CD14-positive monocyte (primary cell): ENCODE data around the gene WDR20. TPM values are rescaled to one million over a fixed set of nuclear protein-coding genes. Genes with fewer than 3 reads are reported as not detected.

Experiments used
- DNase-seq, 3 donors: peaks; one replicate each; pipeline ENCODE4 v3.0.0-alpha.2; 2011 to 2022
- H2AFZ ChIP-seq: 2 replicates; pipeline ENCODE4 v1.6.0; 2012; ENCODE audit warnings: mild to moderate bottlenecking, low read depth, low read length, inconsistent platforms; ENCODE audit not compliant: insufficient read depth, poor library complexity, severe bottlenecking
- H3K27ac ChIP-seq, 2 donors: 1 replicate in 1 of 2; 2 replicates in 1 of 2; pipeline ENCODE4 v1.5.1; 2012 to 2013; ENCODE audit warnings: low read length in 2 of 2, control low read depth in 1 of 2, inconsistent platforms in 1 of 2, low read depth in 1 of 2, mild to moderate bottlenecking in 1 of 2
- H3K27me3 ChIP-seq, 2 donors: one replicate each; pipeline versions ENCODE4 v1.6.0 to v1.6.1; 2011 to 2013; ENCODE audit warnings: low read length in 2 of 2; ENCODE audit not compliant: control insufficient read depth in 2 of 2, insufficient read depth in 2 of 2
- H3K36me3 ChIP-seq, 2 donors: replicated peaks in 1 of 2; 1 replicate in 1 of 2; 2 replicates in 1 of 2; pipeline versions ENCODE4 v1.5.1 to v1.6.1; 2012 to 2013; ENCODE audit warnings: low read length in 2 of 2, control low read depth in 1 of 2, inconsistent platforms in 1 of 2, mild to moderate bottlenecking in 1 of 2; ENCODE audit not compliant: insufficient read depth in 2 of 2, control insufficient read depth in 1 of 2
- H3K4me1 ChIP-seq, 2 donors: 1 replicate in 1 of 2; 2 replicates in 1 of 2; pipeline versions ENCODE4 v1.5.1 to v1.6.1; 2012 to 2013; ENCODE audit warnings: low read length in 2 of 2, control low read depth in 1 of 2, inconsistent platforms in 1 of 2, mild to moderate bottlenecking in 1 of 2, moderate library complexity in 1 of 2; ENCODE audit not compliant: insufficient read depth in 2 of 2, control insufficient read depth in 1 of 2
- H3K4me2 ChIP-seq: replicated peaks from 2 replicates; pipeline ENCODE3; 2012; ENCODE audit warnings: low read length, moderate library complexity, mild to moderate bottlenecking; ENCODE audit not compliant: poor library complexity, severe bottlenecking; ENCODE audit errors: extremely low read depth
- H3K4me3 ChIP-seq, 3 experiments: fragments of 200-600 bp in 1 of 3; sonication (generic) in 1 of 3; replicated peaks in 1 of 3; 1 replicate in 2 of 3; 2 replicates in 1 of 3; pipeline ENCODE4 v1.5.1; 2011 to 2013; ENCODE audit warnings: low read length in 3 of 3, mild to moderate bottlenecking in 3 of 3, control low read depth in 2 of 3, low read depth in 2 of 3, inconsistent platforms in 1 of 3, moderate library complexity in 1 of 3
- H3K79me2 ChIP-seq: 2 replicates; pipeline ENCODE4 v1.6.0; 2012; ENCODE audit warnings: mild to moderate bottlenecking, control low read depth, inconsistent platforms, low read length, moderate library complexity; ENCODE audit not compliant: insufficient read depth
- H3K9ac ChIP-seq: 2 replicates; pipeline ENCODE4 v1.6.0; 2017; ENCODE audit warnings: low read length, mild to moderate bottlenecking; ENCODE audit not compliant: insufficient read depth, poor library complexity, severe bottlenecking
- H3K9me3 ChIP-seq, 2 donors: replicated peaks in 1 of 2; 1 replicate in 1 of 2; 2 replicates in 1 of 2; pipeline versions ENCODE4 v1.5.1 to v1.6.1; 2012 to 2013; ENCODE audit warnings: low read length in 2 of 2, control low read depth in 1 of 2; ENCODE audit not compliant: control insufficient read depth in 1 of 2, insufficient read depth in 1 of 2
- H4K20me1 ChIP-seq: 2 replicates; pipeline ENCODE4 v1.6.0; 2012; ENCODE audit warnings: mild to moderate bottlenecking, low read length, control low read depth, moderate library complexity; ENCODE audit not compliant: insufficient read depth
- H3K27ac Mint-ChIP-seq, 7 donors: one replicate each; pipeline ENCODE4 v1.8.0; 2020; ENCODE audit warnings: mild to moderate bottlenecking in 7 of 7, mixed read lengths in 7 of 7, moderate library complexity in 6 of 7, inconsistent platforms in 2 of 7
- H3K27me3 Mint-ChIP-seq, 3 donors: one replicate each; pipeline ENCODE4 v1.8.0; 2021 to 2022; ENCODE audit warnings: low read depth in 3 of 3, mild to moderate bottlenecking in 3 of 3, mixed read lengths in 3 of 3, moderate library complexity in 3 of 3, inconsistent platforms in 1 of 3
- H3K36me3 Mint-ChIP-seq, 2 donors: one replicate each; pipeline ENCODE4 v1.8.0; 2020; ENCODE audit warnings: mixed read lengths in 2 of 2, inconsistent platforms in 1 of 2, mild to moderate bottlenecking in 1 of 2
- H3K4me1 Mint-ChIP-seq: one replicate; pipeline ENCODE4 v1.8.0; 2020; ENCODE audit warnings: mild to moderate bottlenecking, mixed read lengths
- H3K4me3 Mint-ChIP-seq, 2 donors: one replicate each; pipeline ENCODE4 v1.8.0; 2020; ENCODE audit warnings: mild to moderate bottlenecking in 2 of 2, mixed read lengths in 2 of 2, moderate library complexity in 1 of 2
- H3K9me3 Mint-ChIP-seq, 7 donors: one replicate each; pipeline ENCODE4 v1.8.0; 2020 to 2022; ENCODE audit warnings: mixed read lengths in 7 of 7, mild to moderate bottlenecking in 6 of 7, moderate library complexity in 6 of 7, inconsistent platforms in 2 of 7
- WGBS: methylation state at CpG from one replicate; pipeline ENCODE4 v1.1.5; 2013; ENCODE audit warnings: missing lambda C conversion rate; ENCODE audit not compliant: insufficient coverage; 5-methylcytosine and 5-hydroxymethylcytosine counted together
- intact Hi-C, 2 donors: fragments of 100-400 bp; cut with micrococcal nuclease; formaldehyde crosslinking; loops; one replicate each; pipeline versions ENCODE4 v1.15.0 to v1.15.1; 2023
- polyA plus RNA-seq, 3 donors: library from polyadenylated mRNA; depleted of rRNA in 1 of 3; unstranded in 2 of 3; stranded (reverse) in 1 of 3; fragments of 300-500 nt in 2 of 3; fragments of >200 nt in 1 of 3; fragmentation: Illumina TruSeq in 2 of 3; gene quantifications; 1 replicate in 2 of 3; 2 replicates in 1 of 3; pipeline ENCODE4 v1.2.3, GENCODE V29; 2012 to 2021
- TF ChIP-seq, protein P1 (sequence below): fragments of 200-600 bp; IDR thresholded peaks from one replicate; pipeline ENCODE4 v1.8.0; 2022; ENCODE audit warnings: antibody characterized with exemption, mild to moderate bottlenecking

The WDR20 gene
- polyA plus RNA-seq, 3 donors = 7.4 to 13.3 (median 9.0) TPM

DNA sequence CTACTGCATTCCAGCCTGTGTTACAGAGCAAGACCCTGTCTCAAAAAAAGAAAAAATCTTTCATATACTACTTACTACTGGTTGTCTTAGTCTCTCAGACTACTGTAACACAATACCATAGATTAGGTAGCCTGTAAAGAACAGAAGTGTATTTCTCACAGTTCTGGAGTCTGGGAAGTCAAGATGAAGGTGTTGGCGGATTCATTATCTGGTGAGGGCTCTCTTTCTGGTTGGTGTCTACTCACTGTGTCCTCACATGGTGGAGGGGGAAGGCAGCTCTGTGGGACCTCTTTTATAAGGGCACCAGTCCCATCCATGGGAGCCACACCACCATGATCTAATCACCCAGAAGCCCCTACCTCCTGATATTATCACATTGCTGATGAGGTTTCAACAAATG lies 14.4 kb downstream of the WDR20 start:
- no peak overlapping the region for H3K4me3 ChIP-seq
- Mint-ChIP-seq H3K4me3 (no peak overlapping the region), H3K27me3 (peaks cover 0 to 2% (median 0%) of the 10 kb centered on the region in 3 donors), H3K36me3 (peaks cover 36 to 53% of the 10 kb centered on the region in 2 donors), H3K4me1 (peaks cover 10% of the 10 kb centered on the region), H3K9me3 (peaks cover 0 to 5% (median 2%) of the 10 kb centered on the region in 7 donors), H3K27ac (peak overlapping the region in 1 of 7 donors; percentile 23)
- H3K36me3 ChIP-seq = peaks cover 16 to 35% of the 10 kb centered on the region in 2 donors
- peaks cover 98% of the 10 kb centered on the region for H4K20me1 ChIP-seq
- WGBS = no CpG with 5 or more reads among the region's 1 CpG
- TF ChIP-seq, protein P1, sequence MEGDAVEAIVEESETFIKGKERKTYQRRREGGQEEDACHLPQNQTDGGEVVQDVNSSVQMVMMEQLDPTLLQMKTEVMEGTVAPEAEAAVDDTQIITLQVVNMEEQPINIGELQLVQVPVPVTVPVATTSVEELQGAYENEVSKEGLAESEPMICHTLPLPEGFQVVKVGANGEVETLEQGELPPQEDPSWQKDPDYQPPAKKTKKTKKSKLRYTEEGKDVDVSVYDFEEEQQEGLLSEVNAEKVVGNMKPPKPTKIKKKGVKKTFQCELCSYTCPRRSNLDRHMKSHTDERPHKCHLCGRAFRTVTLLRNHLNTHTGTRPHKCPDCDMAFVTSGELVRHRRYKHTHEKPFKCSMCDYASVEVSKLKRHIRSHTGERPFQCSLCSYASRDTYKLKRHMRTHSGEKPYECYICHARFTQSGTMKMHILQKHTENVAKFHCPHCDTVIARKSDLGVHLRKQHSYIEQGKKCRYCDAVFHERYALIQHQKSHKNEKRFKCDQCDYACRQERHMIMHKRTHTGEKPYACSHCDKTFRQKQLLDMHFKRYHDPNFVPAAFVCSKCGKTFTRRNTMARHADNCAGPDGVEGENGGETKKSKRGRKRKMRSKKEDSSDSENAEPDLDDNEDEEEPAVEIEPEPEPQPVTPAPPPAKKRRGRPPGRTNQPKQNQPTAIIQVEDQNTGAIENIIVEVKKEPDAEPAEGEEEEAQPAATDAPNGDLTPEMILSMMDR = no peak
- DNase-seq = no peak
- intact Hi-C loops = no loop called here
- no peaks in the 10 kb centered on the region for H3K27me3 ChIP-seq
- no peak overlapping the region for H3K4me2 ChIP-seq
- no peaks in the 10 kb centered on the region for H3K4me1 ChIP-seq
- H2AFZ ChIP-seq = no peak overlapping the region
- peaks cover 98% of the 10 kb centered on the region for H3K79me2 ChIP-seq
- H3K9ac ChIP-seq = no peak overlapping the region
- no peaks in the 10 kb centered on the region for H3K9me3 ChIP-seq
- H3K27ac ChIP-seq = no peak overlapping the region

GRCh38 chr14:102154821-102155549 lies 15.3 kb downstream of the WDR20 start:
- Mint-ChIP-seq H3K4me1 (peaks cover 10% of the 10 kb centered on the region), H3K4me3 (no peak overlapping the region), H3K9me3 (peaks cover 0 to 5% (median 2%) of the 10 kb centered on the region in 7 donors), H3K27ac (peak overlapping the region in 2 of 7 donors; percentile 0 to 59), H3K27me3 (peaks cover 0 to 2% (median 0%) of the 10 kb centered on the region in 3 donors), H3K36me3 (peaks cover 40 to 55% of the 10 kb centered on the region in 2 donors)
- peaks cover 98% of the 10 kb centered on the region for H3K79me2 ChIP-seq
- intact Hi-C loops = no loop called here
- H4K20me1 ChIP-seq = peaks cover 98% of the 10 kb centered on the region
- no peak overlapping the region for H3K4me3 ChIP-seq
- H3K9me3 ChIP-seq = no peaks in the 10 kb centered on the region
- no peak for DNase-seq
- no peak overlapping the region for H2AFZ ChIP-seq
- H3K36me3 ChIP-seq = peaks cover 21 to 43% of the 10 kb centered on the region in 2 donors
- H3K27me3 ChIP-seq = no peaks in the 10 kb centered on the region
- WGBS = no CpG with 5 or more reads among the region's 2 CpGs
- TF ChIP-seq, protein P1 = no peak
- H3K27ac ChIP-seq = no peak overlapping the region
- no peak overlapping the region for H3K4me2 ChIP-seq
- H3K4me1 ChIP-seq = no peaks in the 10 kb centered on the region
- H3K9ac ChIP-seq = no peak overlapping the region
